Immature natural killer cell (primary cell): ENCODE data around the gene F10. TPM values are rescaled to one million over a fixed set of nuclear protein-coding genes. Genes with fewer than 3 reads are reported as not detected.

Source experiments
- DNase-seq, 3 donors: peaks; one replicate each; pipeline ENCODE4 v3.0.0; 2022; ENCODE audit warnings: mixed read lengths in 1 of 3
- H3K27ac Mint-ChIP-seq, 6 donors: one replicate each; pipeline ENCODE4 v1.8.0; 2020; ENCODE audit warnings: mixed read lengths in 6 of 6, mild to moderate bottlenecking in 5 of 6, inconsistent platforms in 4 of 6, moderate library complexity in 3 of 6
- H3K27me3 Mint-ChIP-seq, 3 donors: one replicate each; pipeline ENCODE4 v1.8.0; 2020 to 2021; ENCODE audit warnings: low read depth in 3 of 3, mild to moderate bottlenecking in 3 of 3, mixed read lengths in 3 of 3, moderate library complexity in 3 of 3, inconsistent platforms in 1 of 3
- H3K36me3 Mint-ChIP-seq, 3 donors: one replicate each; pipeline ENCODE4 v1.8.0; 2020; ENCODE audit warnings: mixed read lengths in 3 of 3, inconsistent platforms in 2 of 3, mild to moderate bottlenecking in 2 of 3
- H3K4me1 Mint-ChIP-seq, 2 donors: one replicate each; pipeline ENCODE4 v1.8.0; 2020; ENCODE audit warnings: inconsistent platforms in 2 of 2, mild to moderate bottlenecking in 2 of 2, mixed read lengths in 2 of 2, moderate library complexity in 1 of 2
- H3K4me3 Mint-ChIP-seq, 5 donors: one replicate each; pipeline ENCODE4 v1.8.0; 2020; ENCODE audit warnings: mild to moderate bottlenecking in 5 of 5, mixed read lengths in 5 of 5, inconsistent platforms in 3 of 5, moderate library complexity in 3 of 5
- H3K9me3 Mint-ChIP-seq, 6 donors: one replicate each; pipeline ENCODE4 v1.8.0; 2020; ENCODE audit warnings: mild to moderate bottlenecking in 6 of 6, mixed read lengths in 6 of 6, inconsistent platforms in 4 of 6, moderate library complexity in 3 of 6
- polyA plus RNA-seq, 3 donors: library from polyadenylated mRNA; unstranded; fragments of 300-500 nt; fragmentation: Illumina TruSeq; gene quantifications; one replicate each; pipeline ENCODE4 v1.2.3, GENCODE V29; 2021

F10 gene
- polyA plus RNA-seq, 3 donors from 2014 or later: not detected

DNA sequence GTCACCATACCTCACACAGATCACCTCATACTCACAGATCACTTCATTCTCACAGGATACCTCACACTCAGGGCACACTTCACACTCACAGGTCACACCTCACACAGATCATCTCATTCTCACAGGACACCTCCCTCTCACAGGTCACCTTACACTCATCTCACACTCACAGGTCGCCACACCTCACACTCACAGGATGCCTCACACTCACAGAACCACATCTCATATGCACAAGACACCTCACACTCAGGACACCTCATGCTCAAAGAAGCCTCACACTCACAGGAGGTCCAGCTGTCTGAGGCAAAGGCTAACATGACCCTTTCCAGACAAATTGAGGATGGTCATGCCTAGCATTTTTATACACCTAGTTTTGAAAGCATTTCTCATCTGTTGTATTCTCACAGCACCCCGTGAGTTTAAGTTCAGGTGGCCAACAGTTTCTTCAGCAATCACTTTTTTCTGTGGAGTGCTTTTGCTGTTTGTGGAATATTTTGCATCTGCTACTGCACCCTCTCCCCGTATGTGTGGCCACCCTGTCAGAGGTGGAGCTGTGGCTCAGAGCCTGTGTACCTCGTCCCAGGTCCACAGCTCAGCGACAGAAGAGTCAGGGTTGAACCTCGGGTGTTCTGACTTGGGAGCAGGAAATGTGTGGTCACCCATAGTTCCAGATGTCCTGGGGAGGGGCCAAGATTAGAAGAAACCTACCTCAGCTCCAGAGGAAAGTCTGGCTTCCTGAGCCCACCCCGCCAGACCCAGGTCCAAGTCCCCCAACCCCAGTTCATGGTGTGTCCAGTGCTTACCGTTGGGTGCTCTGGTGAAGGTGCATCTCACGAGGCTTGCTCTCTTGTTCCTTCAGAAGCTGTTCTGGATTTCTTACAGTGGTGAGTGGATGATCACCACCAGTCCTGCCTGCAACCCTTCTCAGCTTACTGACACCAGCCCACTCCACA is 9.4 kb upstream of the F10 start:
- no peak for DNase-seq
- Mint-ChIP-seq H3K27ac (no peak overlapping the region), H3K4me3 (no peak overlapping the region), H3K27me3 (peaks cover 0 to 2% (median 1%) of the 10 kb centered on the region in 3 donors), H3K36me3 (no peaks in the 10 kb centered on the region), H3K4me1 (no peaks in the 10 kb centered on the region), H3K9me3 (peaks cover 0 to 2% (median 0%) of the 10 kb centered on the region in 6 donors)

DNA sequence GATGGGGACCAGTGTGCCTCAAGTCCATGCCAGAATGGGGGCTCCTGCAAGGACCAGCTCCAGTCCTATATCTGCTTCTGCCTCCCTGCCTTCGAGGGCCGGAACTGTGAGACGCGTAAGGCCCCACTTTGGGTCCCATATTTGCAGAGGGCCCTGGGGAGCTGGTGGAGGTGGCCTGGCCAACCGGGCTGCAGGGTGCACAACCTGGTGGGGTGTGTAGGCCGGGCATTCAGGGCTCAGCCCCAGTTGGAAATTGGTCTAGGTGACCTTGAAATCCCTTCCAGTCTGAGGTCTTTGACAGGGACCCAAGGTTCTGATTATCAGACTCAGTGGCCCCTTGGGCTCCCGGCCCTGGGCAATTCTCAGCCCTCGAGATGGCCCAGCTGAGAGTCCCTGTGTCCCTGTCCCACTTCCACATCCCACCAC is 8.7 kb upstream of the F10 start:
- H3K4me1 Mint-ChIP-seq: no peaks in the 10 kb centered on the region
- no peaks in the 10 kb centered on the region for H3K36me3 Mint-ChIP-seq
- H3K9me3 Mint-ChIP-seq: peaks cover 0 to 2% (median 0%) of the 10 kb centered on the region in 6 donors
- H3K4me3 Mint-ChIP-seq: no peak overlapping the region
- DNase-seq: no peak
- H3K27me3 Mint-ChIP-seq: peaks cover 0 to 2% (median 1%) of the 10 kb centered on the region in 3 donors
- H3K27ac Mint-ChIP-seq: no peak overlapping the region

DNA sequence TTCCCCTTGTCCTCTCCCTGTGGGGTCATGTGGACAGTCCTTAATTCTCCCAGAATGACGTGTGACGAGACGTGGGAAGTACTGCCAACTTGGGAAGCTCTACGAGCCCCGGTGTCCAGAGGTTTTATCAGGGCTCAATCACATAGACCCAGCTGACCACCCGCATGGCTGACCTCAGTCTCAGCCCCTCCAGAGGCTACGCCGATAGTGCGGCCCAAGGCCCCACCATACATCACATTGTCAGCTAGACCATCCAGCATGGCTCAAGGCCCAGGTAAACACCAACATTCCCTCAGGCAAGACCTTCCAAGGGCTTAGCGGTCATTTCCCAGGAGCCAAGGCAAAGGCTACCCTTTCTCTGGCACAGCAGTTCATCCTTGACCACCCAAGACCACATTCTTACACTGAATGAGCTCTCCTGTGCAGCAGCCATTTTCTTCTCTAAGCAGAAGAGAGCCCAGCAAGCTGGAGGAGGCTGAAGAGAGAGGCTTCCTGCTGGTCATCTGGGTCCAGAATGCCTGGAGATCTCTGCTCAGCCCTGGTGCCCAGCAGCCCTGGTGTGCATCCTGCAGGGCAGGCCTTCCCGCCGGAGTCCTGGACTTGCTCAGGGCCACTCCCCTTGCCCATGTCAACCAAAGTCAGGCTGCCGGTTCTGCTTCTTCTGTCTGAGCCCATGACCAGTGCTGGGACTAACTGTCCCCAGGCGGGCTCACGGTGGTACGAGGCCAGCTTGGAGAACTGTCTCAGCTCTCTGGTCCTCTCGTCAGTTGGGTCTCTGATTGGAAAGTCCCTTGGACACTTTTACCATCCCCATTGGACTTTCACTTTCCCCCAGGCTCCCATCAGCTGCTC is 7.9 kb upstream of the F10 start:
- peaks cover 0 to 2% (median 0%) of the 10 kb centered on the region in 6 donors for H3K9me3 Mint-ChIP-seq
- DNase-seq: no peak
- peaks cover 0 to 9% (median under 1%) of the 10 kb centered on the region in 3 donors for H3K27me3 Mint-ChIP-seq

GRCh38 chr13:113115363-113116205 is 7.0 kb upstream of the F10 start:
- Mint-ChIP-seq H3K27ac (no peak overlapping the region), H3K36me3 (no peaks in the 10 kb centered on the region), H3K4me1 (no peaks in the 10 kb centered on the region), H3K27me3 (peaks cover 0 to 9% (median 5%) of the 10 kb centered on the region in 3 donors), H3K9me3 (peaks cover 0 to 2% (median 0%) of the 10 kb centered on the region in 6 donors), H3K4me3 (no peak overlapping the region)
- no peak for DNase-seq

More for the DNA sequence above, 7.9 kb upstream of the F10 start:
- H3K4me3 Mint-ChIP-seq: no peak overlapping the region
- no peak overlapping the region for H3K27ac Mint-ChIP-seq
- H3K4me1 Mint-ChIP-seq: no peaks in the 10 kb centered on the region
- no peaks in the 10 kb centered on the region for H3K36me3 Mint-ChIP-seq

GRCh38 chr13:113116206-113116800 is 6.3 kb upstream of the F10 start:
- peaks cover 0 to 9% (median 5%) of the 10 kb centered on the region in 3 donors for H3K27me3 Mint-ChIP-seq
- H3K36me3 Mint-ChIP-seq: no peaks in the 10 kb centered on the region
- H3K27ac Mint-ChIP-seq: no peak overlapping the region
- no peaks in the 10 kb centered on the region for H3K4me1 Mint-ChIP-seq
- H3K9me3 Mint-ChIP-seq: no peaks in the 10 kb centered on the region
- DNase-seq: no peak
- H3K4me3 Mint-ChIP-seq: no peak overlapping the region

- no peaks in the 10 kb centered on the region for H3K4me1 Mint-ChIP-seq
- no peaks in the 10 kb centered on the region for H3K9me3 Mint-ChIP-seq
- no peak for DNase-seq
- no peaks in the 10 kb centered on the region for H3K36me3 Mint-ChIP-seq
- no peak overlapping the region for H3K27ac Mint-ChIP-seq
- H3K27me3 Mint-ChIP-seq: peaks cover 0 to 9% (median 5%) of the 10 kb centered on the region in 3 donors
- H3K4me3 Mint-ChIP-seq: no peak overlapping the region
Measured at GRCh38 chr13:113116871-113117271, 5.7 kb upstream of the F10 start.

GRCh38 chr13:113117335-113117872 is 5.2 kb upstream of the F10 start:
- Mint-ChIP-seq H3K4me3 (no peak overlapping the region), H3K36me3 (no peaks in the 10 kb centered on the region), H3K4me1 (no peaks in the 10 kb centered on the region), H3K27me3 (peaks cover 0 to 9% (median 5%) of the 10 kb centered on the region in 3 donors), H3K27ac (no peak overlapping the region), H3K9me3 (no peaks in the 10 kb centered on the region)
- DNase-seq: no peak

DNA sequence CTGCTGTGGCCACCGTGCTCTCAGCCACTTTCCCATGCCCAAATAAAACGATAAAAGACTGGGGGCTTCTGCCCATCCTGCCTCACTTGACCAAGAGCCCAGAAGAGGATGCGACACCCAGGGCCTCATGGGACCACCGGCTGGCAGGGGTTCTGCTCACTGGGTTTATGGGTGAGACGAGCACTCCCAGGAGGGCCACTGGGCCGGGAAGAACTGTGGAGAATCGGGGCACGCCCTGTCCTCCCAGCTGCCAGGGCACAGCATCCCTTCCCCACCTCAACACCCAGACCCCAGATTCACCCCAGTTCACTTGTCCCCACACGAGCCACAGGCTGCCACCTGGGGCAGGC is 4.7 kb upstream of the F10 start:
- H3K36me3 Mint-ChIP-seq: no peaks in the 10 kb centered on the region
- no peak for DNase-seq
- H3K4me3 Mint-ChIP-seq: no peak overlapping the region
- H3K4me1 Mint-ChIP-seq: no peaks in the 10 kb centered on the region
- H3K27ac Mint-ChIP-seq: no peak overlapping the region
- H3K27me3 Mint-ChIP-seq: peaks cover 0 to 9% (median 5%) of the 10 kb centered on the region in 3 donors
- no peaks in the 10 kb centered on the region for H3K9me3 Mint-ChIP-seq

- Mint-ChIP-seq H3K4me1 (no peaks in the 10 kb centered on the region), H3K9me3 (no peaks in the 10 kb centered on the region), H3K36me3 (no peaks in the 10 kb centered on the region), H3K27me3 (peaks cover 0 to 9% (median 5%) of the 10 kb centered on the region in 3 donors), H3K4me3 (no peak overlapping the region), H3K27ac (no peak overlapping the region)
- no peak for DNase-seq
Measured at GRCh38 chr13:113118261-113119021, 4.2 kb upstream of the F10 start.

GRCh38 chr13:113119166-113119821 is 3.3 kb upstream of the F10 start:
- H3K27ac Mint-ChIP-seq: peak overlapping the region in 1 of 6 donors; percentile 43
- no peaks in the 10 kb centered on the region for H3K36me3 Mint-ChIP-seq
- H3K4me1 Mint-ChIP-seq: no peaks in the 10 kb centered on the region
- no peak for DNase-seq
- no peaks in the 10 kb centered on the region for H3K9me3 Mint-ChIP-seq
- peaks cover 0 to 9% (median 5%) of the 10 kb centered on the region in 3 donors for H3K27me3 Mint-ChIP-seq
- H3K4me3 Mint-ChIP-seq: no peak overlapping the region

DNA sequence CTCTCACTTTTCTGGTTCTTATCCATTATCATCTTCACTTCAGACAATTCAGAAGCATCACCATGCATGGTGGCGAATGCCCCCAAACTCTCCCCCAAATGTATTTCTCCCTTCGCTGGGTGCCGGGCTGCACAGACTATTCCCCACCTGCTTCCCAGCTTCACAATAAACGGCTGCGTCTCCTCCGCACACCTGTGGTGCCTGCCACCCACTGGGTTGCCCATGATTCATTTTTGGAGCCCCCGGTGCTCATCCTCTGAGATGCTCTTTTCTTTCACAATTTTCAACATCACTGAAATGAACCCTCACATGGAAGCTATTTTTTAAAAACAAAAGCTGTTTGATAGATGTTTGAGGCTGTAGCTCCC is 2.8 kb upstream of the F10 start:
- no peak overlapping the region for H3K27ac Mint-ChIP-seq
- H3K4me1 Mint-ChIP-seq: no peaks in the 10 kb centered on the region
- H3K9me3 Mint-ChIP-seq: no peaks in the 10 kb centered on the region
- no peaks in the 10 kb centered on the region for H3K36me3 Mint-ChIP-seq
- H3K27me3 Mint-ChIP-seq: peaks cover 0 to 9% (median 5%) of the 10 kb centered on the region in 3 donors
- no peak for DNase-seq
- H3K4me3 Mint-ChIP-seq: no peak overlapping the region
